GOT3 (cell line): ENCODE results near the gene APCDD1L.

Experiments
- DNase-seq: peaks from one replicate; lab custom pipeline; 2025; ENCODE audit warnings: mixed read lengths; lab: John Stamatoyannopoulos, UW

The APCDD1L gene

DNA sequence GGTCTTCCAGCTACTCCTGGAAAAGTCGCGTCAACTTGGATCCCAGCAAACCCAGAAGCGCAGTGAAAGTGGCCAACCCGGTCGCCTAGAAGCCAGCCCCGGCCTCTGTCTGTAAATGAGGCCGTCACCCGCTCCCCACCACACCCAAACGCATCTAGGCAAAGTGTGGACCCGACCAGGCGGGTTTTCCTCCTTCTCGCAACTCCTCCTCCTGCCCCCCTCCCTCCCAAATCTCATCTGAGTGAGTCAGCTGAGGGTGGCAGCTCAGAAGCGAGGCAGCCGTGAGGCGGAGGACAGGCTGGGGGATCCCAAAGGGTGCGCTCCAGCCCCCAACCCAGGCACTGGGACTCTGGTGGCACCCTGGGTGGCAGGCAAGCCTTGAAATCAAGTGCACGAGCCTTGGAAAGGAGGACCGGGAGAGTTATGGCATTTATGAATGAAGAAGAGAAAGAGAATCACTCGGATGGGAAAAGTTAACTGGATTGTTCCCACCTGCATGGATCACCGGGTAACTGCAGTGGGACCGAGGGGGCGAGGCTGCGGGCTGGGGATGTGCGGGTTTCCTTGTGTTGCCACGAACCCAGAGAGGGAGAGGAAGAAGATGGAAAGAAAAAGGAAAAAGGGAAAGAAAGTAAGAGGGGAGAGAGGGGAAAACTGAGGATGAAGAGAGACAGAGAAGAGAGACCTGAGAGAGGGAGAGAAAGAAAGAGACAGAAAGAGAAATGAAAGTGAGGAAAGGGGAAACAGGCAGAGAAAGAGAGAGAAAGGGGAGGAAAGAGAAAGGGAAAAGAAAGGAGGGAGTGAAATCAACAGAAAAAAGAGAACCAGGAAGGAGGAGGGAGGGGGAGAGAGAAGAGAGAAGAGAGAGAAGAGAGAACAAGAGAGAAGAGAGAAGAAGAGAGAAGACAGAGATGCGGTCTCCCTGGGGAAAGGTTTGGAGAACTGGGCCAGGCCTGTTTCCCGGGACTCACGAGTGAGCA lies at the start of gene APCDD1L:
TSS of gene APCDD1L (minus strand) at position 167 of the 980 bp plus-strand sequence. CDS start 692 bp downstream, outside the sequence.
- DNase-seq = no peak

DNA sequence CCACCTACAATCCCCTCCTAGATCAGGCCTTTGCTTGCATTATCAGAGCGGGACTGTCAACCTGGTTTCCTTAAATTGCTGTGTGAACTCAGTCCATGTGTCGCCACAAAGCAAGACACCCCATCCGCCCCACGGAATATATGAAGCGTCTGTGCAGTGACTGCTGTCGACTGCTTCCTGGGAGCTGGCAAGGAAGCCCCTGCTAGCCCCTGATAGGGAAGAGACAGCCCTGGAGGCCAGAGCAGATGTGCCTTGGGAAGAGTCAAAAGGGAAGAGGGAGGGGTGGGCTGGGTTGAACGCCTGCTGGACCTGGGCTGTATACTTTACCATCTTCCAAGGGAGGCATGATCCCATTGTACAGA lies 44.1 kb upstream of the APCDD1L start:
- DNase-seq = no peak

DNA sequence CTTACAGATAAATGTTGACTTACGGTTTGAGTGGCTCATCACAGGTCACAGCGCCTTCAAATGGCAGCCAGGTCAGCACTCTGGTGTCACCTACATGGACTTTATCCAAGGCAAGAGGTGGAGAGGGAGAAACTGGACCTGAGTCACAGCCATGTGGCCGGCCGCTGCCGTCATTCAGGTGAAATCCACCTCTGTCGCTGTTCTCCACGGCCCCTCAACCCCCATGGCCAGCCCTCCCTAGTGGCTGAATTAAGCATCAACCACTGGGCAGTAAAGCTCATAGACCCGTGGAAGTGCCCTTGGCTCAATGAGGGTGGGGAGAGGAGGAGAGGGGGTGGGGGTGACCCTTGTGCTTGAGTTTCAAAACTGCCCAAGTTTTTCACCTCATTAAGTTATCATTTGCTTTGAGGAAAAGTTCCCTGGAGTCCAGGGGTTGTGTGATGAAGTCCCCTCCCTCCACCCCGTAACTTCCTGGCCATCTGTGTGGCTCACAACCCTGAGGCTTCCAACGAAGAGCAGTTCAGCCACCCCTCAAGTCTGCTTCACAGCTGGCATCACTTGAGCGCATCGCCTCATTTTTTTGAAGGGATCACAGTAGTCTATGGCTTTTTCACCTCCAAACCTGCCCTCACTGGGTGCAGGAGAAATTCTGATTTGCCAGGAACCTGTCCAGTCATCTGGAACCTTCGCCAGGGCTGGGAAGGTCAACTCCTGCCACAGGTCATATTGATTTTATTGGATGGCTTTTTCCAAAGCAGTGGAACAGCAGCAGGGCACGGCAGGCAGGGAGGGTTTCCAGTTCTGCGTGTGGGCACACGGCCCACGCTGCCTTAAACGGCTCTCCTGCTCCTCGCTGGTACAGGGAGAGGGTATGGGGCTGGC lies 43.5 kb upstream of the APCDD1L start:
- DNase-seq = no peak

DNA sequence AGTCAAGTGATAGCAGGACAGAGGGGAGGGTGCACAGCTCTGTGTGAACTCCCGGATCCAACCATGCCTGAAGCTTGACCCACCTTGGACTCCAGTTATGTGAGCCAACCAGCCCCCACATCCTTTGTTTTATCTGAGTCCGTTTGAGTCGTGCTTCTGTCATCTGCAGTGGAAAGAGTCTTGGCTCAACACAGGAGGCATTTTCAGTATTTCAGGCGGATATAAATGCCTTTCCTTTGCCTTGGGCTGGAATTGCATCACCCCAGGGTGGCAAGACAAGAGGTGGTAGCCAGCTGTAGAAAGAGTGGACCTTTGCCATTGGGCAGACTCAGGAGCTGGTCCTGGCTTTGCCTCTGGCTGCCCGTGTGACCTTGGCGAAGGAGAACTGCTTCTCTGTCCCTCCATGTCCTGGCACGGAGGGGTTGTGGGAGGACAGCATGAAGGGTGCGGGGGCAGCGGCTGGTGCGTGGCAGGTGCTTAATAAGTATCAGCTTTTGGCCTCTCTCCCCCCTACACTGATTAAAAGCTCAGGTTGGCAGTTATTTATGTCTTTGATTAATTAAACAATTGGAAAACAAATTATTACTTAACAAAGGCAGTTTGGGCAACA lies 42.6 kb upstream of the APCDD1L start:
- no peak for DNase-seq

DNA sequence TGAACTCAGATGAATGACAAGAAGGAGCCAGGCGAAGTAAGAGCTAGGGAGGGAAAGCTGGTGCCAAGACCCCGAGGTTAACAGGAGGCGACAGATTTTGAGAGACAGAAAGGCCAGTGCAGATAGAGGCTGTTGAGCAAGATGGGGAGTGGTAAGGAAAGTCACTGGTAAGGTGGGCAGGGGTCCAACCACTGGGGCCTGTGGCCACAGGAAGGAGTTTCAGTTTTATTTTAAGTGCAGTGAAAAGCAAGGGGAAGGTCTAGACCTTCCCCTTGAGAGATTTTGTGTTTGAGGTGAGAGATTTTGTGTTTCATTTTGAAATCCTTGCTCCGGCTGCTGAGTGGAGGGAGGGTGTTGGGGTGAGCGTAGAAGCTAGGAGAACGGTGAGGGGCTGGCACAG lies 41.8 kb upstream of the APCDD1L start:
- DNase-seq = no peak

DNA sequence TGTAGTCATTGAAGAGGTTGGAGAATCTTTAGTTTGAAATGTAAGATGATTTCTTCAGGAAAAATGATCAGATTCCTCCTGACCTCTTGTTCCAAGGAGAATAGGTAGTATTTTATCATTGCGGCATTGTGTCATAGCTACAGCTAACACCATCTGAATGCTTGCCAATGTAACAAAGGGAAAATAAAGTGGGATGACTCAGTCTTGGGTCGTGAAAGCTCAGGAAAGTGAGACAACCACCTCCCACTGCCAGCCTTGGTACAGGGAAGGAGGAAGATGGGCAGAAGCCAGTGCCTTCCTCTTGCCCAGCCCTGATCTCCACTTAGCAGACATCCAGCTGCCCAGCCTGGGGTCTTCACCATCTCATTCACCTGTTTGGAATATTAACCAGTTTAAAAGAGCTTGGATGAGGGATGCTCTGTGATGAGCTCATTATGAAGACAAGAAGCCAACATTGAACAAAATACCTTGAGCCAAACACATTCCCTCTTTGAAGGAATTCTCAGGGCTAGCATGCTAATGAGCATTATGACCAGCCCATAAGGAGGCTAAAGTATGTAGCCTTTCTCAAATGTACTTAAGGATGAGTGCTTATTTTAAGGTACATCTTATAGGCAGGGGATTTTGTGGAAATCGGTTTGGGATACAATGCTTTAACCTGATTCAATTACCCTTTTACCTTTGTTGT lies 40.0 kb upstream of the APCDD1L start:
- peak; percentile 32 for DNase-seq

- DNase-seq = no peak
Measured at GRCh38 chr20:58554541-58554940, 39.3 kb upstream of the APCDD1L start.

DNA sequence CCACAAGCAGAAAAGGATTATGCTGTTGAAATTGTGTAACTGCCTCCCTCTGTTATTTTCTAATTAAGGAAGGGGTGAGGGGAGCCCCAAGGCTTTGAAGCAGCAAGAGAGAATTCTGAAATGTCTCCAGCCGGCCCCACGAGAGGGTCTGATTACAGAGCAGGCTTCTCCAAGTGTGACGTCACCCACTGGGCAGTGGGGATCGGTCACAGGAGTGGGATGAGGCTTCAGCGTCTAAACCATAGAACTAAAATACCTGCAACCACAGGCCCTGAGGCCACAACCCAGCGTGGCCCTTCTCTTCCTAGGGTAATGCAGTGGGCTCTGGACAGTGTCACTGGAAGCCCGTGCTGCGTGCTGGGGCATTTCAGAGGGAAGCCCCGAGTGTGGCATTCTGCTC lies 38.6 kb upstream of the APCDD1L start:
- DNase-seq = no peak

DNA sequence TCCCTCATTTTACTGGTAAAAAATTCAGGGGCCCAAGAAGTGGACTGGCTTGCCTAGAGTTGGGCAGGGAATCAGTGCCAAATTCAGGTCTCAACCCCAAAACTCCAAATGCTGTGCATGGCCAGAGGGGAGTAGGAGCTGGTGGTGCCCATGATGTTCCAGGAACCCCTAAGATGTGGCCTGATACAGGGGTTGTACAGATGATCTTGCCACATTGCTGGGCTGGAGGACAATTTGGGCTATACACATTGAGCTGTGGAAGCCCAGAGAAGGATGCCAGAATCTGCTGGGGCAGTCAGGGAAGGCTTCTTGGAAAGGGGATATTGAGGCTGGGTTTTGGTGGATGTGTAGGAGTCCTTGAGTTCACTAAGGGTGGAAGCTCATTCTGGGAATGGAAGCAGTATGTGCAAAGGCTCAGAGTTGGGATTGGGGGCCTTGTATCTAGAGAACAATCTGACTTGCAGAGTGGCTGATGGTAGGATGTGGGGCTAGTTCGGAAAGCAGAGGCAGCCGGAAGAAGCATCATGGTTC lies 38.0 kb upstream of the APCDD1L start:
- DNase-seq = no peak

DNA sequence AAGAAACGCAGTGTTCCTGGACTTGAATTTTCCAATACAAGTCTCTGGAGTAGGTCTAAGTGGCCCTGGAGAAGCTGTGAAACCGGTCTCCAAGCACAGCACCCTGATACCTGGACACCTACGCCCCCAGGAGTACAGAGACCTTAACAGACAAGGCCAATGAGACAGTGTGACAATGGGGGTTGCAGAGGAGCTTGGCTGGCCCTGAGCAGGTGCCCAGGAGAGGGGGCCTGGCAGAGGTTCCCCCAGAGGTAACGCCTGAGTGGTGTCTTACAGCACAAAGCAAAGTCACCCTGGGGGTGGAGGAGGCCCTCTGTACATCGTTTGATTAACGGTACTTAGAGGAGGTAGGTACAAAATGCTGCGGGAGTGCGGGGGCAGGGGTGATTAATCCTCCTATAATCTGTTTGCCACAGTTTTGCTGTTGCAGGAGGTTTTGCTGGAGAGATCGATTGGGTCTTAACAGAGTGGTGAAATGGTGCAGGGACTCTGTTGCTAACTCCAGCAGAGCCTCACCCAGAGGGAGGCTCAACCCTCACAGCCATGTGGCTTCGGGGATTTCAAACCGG lies 37.3 kb upstream of the APCDD1L start:
- DNase-seq = no peak

- no peak for DNase-seq
Measured at GRCh38 chr20:58551631-58552030, 36.4 kb upstream of the APCDD1L start.

GRCh38 chr20:58550275-58551059 lies 35.3 kb upstream of the APCDD1L start:
- DNase-seq = no peak

DNA sequence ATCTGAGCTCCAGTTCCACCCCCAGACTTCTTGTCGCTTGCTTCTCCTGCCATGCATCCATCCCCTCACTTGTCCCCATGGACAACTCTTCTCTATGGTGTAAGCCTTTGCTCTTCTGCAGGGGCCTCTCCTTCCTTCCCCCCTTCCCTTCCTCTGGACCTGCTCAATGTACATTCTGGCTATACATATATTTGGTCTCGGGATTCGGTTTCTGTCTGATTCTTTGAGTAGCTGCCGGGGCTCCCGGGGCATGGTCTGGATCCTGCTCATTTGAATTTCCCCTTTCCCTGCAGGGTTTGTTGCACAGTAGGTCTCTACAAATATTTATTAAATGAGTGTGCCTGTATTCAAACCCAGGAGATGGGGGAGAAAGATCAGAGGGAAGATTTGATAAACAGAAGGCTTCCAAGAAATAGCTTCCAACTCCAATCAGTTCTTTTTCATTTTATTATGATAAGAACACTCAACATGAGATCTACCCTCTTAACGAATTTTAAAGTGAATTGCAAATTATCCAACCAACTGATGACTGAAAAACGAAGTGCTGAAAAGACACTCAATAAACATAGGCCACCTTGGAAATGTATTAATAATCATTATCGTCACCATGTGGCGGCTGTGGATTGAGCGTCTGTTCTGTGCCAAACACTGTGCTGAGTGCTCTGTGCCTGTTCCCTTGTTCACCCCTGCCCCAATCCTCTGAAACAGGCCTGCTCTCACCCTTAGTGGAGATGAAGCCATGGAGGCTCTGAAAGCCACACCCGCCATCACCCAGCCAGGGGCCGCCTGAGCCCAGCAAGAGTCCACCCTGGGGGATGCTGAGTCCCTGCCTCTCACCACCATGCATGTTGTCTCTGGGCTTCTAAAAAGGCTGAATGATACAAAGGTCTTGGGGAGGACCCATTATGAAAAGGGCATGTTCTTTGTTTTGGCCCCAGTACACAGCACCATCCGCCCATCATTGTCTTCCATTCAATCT lies 34.3 kb upstream of the APCDD1L start:
- DNase-seq = no peak

- DNase-seq = no peak
Measured at GRCh38 chr20:58547623-58548475, 32.6 kb upstream of the APCDD1L start.

DNA sequence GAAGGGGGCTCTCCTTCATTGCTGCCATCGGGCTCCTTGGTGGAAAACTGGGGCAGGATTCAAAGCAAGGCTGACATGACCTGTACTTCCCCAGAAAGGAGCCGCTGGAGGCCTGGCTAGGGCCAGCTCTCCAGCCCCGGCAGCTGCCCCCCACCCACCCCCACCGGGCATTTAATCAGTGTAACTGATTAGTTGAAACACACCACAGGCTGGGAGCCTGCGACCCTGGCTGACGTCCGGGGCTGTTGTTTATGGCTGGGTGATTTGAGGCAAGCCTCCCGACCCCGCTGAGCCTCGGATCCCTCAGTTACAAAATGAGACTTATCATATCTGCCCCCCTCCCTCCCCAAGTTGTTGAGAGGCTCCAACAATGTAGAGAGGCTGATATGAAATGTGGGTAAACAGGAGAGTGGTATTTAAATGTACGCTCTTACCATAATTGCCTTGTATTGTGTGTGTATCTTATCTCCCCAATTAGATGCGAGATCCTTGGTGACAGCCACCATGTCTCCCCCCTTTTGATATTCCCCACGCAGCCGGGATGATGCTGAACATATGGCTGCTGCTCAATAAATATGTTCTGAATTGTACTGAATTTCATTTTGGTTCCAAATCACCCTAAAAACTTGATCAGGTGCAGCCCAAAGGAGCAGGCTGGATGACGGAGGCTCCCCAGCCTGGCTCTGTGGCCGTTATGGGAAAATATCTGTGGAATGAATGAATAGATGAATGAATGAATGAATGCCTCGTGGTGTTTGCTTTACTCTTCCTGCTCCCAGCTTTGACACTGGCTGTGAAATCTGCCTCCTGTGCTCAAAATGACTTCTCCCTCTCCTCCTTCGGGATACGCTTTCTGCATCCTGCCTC lies 31.8 kb upstream of the APCDD1L start:
- no peak for DNase-seq

- no peak for DNase-seq
Measured at GRCh38 chr20:58546416-58546711, 31.2 kb upstream of the APCDD1L start.
